ENCODE data around the gene GPATCH3.
"Not testable (repeated sequence)": the region's sequence is repeated elsewhere in the genome, so short reads cannot be mapped to it uniquely, and the experiment has no call there.

GPATCH3 gene

GRCh38 chr1:26864610-26865480 is 35.4 kb downstream of the GPATCH3 start:
- DNase-seq (ENCODE audit: low spot score), result peak; percentile 95

DNA sequence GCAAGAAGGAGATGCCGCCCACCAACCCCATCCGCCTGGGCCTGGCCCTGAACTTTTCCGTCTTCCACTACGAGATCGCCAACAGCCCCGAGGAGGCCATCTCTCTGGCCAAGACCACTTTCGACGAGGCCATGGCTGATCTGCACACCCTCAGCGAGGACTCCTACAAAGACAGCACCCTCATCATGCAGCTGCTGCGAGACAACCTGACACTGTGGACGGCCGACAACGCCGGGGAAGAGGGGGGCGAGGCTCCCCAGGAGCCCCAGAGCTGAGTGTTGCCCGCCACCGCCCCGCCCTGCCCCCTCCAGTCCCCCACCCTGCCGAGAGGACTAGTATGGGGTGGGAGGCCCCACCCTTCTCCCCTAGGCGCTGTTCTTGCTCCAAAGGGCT is 36.6 kb downstream of the GPATCH3 start:
- no peak for DNase-seq (ENCODE audit: low spot score)

GRCh38 chr1:26862781-26863684 is 37.2 kb downstream of the GPATCH3 start, which contains the start of gene SFN:
SFN (plus strand) TSS chr1:26863149; CDS start chr1:26863213, 64 bp downstream.
- no peak for DNase-seq (ENCODE audit: low spot score)

DNA sequence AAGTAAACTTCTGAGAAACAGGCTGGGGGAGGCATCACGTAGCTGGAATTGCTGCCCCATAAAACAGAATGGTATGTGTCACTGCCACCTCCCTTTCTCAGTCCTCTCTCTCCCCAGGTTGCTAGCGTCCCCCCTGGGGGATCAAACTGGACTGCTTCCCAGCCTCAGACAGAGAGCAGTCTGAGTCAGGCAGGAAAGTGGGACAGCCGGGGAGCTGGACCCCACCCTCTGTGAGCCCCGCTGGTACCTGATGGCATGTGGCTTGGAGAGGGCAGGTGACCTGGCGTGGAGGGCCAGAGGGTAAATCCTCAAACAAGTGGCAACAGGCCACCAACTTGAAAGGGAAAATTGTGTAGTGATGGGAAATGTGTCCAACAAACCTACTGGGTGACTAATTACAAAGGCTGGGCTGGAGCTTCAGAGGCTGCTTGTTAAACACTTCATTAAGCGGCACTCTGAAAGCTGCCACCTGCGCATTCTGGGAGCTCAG is 38.3 kb downstream of the GPATCH3 start:
- no peak for DNase-seq (ENCODE audit: low spot score)

GRCh38 chr1:26861286-26861701 is 39.0 kb downstream of the GPATCH3 start:
- no peak for DNase-seq (ENCODE audit: low spot score)

DNA sequence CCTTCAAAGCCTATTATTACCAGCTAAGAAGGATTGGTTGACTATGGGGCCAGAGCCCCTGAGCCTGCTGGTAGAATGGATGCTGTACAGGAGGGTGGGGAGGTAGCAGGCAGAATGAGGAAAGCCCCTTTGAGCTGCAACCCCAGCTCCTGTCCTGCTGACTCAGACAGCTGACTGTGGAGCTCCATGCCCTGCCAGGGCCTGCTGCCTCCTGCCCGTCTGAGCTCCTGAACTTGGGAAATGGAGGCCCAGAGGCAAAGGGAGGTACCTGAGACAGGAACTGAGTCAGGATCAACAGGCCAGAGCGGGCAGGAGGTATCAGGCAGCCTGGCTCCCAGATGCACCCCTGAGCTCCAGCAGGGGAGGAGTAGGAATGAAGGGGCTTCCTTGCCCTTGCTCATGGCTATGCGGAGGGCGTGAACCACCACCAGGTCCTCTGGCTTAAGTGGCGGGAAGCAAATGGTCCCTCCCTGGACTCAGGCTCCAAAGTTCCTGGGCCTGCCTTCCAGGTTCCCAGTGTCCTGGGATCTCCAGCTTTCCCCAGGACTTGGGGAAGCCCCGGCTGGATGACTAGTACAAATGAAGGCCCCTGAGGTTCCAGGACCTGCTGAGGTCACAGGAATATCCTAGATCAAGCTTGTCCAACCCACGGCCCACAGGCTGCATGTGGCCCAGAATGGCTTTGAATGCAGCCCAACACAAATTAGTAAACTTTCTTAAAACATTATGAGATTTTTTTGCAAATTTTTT is 41.2 kb downstream of the GPATCH3 start:
- DNase-seq (ENCODE audit: low spot score), result no peak

GRCh38 chr1:26858160-26858559 is 42.1 kb downstream of the GPATCH3 start:
- DNase-seq (ENCODE audit: low spot score), result no peak

GRCh38 chr1:26857473-26858060 is 42.7 kb downstream of the GPATCH3 start:
- DNase-seq (ENCODE audit: low spot score), result no peak

DNA sequence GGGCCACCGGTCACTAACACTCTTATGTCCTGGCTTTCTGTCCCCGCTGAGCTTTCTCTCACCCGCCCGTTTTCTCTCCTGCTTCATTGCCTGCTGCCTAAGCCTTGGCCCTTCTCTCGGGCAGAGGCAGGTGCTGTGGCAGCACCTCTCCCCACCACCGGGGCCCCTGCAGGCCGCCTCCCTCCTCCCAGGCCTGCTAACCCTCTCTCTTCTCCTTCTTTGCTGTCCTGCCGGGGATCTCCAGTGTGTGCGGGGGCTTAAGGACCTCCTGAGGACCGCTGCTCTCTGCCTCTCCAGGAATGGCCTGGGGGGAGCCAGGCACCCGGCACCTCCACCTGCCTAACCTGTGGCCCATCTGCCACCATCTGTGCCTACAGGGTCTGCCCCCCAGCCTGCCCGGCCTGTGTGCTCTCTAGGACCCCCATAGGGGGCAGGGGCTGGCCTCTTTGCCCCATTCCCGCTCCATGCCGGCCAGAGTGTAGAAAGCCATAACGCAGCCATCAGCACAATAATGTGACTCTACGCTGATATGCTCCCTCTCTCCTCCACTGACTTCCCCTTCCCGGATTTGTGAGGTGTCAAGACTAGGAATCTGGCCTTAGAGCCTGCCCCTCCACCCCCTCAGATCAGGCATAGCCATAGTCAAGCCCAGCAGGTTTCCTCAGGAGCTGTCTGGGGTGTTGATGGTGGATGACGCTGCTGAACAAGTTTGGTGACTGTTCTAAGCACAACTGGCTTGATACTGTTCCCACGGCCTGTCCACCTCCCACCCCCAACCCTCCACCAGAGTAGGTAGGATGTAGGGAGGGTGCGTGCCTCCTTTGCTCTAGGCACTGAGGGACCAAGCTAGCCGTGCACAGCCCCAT is 43.4 kb downstream of the GPATCH3 start:
- DNase-seq (ENCODE audit: low spot score), result no peak

GRCh38 chr1:26856181-26856580 is 44.1 kb downstream of the GPATCH3 start:
- DNase-seq (ENCODE audit: low spot score), result no peak

GRCh38 chr1:26855636-26856035 is 44.6 kb downstream of the GPATCH3 start:
- no peak for DNase-seq (ENCODE audit: low spot score)

DNA sequence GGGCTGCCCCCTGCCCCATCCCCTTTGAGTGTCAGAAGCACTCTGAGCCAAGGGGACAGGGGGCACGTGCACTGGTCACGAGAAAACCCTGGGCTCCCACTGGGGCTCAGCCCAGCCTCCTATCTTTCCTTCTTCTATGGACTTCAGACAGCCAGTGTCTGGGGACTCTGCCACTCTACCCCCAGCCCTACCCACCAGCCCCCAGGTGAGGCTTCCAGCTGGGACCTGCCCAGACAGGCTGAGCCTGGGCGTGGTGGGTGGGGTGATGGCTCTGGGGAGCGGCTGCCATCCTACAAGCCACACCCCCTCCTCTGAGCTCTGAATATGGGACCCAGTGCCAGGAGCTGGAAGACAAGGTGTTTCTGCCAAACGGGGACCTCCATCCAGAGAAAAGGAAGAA is 45.4 kb downstream of the GPATCH3 start:
- DNase-seq (ENCODE audit: low spot score), result no peak

GRCh38 chr1:26853600-26853999 is 46.7 kb downstream of the GPATCH3 start:
- no peak for DNase-seq (ENCODE audit: low spot score)

DNA sequence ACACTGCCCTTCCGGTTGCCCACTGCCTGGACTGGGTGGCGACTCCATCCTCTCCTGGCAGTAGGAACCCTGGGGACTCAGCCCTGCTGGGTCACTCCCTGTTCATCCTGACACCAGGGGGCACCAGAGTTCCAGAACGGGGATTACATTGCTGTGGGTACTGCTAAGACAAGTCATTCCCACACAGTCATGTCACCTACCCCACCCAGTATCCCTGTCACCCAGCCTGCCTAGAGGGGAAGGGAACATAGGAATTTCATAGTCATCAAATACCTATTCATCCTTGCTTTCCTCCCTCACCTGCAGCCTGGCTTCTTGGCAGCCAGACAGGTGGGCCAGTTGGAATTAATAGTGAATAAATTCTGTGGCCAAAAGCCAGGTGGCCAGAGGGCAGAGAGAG is 47.1 kb downstream of the GPATCH3 start:
- DNase-seq (ENCODE audit: low spot score), result peak; percentile 63

DNA sequence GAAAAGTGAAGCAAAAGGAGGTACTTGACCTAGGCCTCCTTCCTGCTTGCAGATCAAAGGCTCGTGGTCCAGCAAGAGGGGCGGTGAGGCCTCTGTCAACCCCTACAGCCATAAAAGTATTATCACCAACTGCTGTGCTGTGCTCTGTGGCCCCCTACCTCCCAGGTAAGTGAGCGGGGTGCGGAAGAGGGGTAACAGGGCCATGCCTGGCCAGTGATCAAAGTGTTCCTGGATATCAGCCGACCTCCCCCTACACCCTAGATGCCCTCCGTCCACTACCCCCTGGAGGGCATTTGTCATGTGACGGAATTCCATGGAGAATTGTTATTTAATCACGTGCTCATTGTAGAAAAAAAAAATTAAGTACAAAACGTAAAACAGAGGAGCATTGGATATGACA is 47.6 kb downstream of the GPATCH3 start:
- DNase-seq (ENCODE audit: low spot score), result no peak

DNA sequence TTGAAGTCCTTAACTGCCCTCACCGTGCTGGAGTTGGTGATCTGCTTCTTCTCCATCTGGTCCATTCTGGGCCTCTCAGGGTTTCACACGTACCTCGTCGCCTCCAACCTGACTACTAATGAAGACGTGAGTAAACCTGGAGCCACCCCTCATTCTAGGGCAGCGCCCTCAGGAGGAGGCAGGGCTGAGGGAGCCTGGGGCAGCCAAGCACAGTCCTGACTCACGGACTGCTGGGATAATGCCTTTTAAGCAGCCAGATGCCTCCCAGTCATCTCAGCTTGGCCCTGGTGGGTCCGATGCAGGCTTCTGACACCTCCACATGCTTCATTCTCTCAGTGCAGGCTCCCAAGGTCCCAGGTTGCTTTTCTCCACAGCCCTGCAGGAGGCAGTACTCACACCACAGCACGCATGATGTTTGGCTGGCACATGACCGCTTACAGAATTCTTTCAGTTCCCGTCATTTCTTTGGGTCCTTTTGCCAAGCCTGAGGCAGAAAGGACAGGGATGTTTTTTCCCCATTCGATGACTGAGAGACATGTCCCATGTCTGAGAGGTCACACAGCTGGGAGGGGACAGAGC is 49.1 kb downstream of the GPATCH3 start:
- DNase-seq (ENCODE audit: low spot score), result no peak

DNA sequence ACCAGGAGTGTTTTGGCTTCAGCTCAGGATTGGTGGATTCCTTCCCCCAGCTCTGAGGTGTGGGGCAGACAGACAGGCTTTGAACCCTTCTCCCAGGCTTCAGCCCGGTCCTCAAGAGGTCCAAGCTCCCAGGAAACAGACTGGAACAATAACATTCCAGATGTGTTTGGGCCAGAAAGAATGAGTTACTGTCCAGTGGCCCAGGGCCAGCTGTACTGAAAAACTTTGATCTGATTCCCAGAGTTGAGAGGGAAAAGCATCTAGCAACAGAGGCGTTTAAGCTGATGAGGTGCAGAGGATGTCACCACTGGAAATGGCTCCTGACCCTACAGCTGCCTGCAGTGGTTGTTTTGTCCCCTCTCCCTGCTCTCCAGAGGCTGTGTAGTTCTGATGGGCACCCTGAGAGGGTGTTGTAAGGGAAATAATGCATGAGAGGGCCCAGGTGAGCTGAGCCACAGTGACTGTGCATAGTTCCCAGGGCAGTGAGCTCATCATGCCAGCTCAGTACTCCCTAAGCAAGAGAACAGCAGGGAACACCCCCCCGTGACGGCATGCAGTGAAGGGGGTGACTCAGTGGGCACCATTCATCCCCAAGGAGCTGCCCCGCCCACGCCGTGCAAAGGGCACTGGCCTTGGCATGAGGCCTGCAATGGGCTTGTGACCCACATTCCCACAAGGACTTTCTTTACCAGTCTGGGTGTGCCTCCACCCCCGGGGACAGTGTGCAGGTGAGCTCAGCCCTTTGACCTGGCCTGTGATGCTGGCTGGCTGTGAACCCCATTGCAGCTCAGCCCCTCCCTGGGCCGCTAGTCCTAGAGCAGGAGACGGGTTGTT is 51.1 kb downstream of the GPATCH3 start:
- DNase-seq (ENCODE audit: low spot score), result no peak

DNA sequence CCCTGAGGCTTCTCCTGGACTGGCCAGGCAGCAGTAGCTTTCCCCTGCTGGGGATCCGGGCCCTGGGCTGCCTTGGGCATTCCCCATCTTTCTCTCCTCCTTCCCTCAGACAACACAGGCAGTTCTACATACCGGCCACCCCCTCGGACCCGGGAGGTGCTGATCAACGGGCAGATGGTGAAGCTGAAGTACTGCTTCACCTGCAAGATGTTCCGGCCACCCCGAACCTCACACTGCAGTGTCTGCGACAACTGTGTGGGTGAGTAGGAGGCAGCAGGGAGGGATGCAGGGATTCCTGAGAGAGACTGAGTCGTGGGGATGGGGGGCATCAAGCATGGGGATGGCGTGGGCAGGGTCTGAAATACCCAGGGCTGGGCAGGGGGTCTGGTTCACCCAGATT is 51.8 kb downstream of the GPATCH3 start:
- no peak for DNase-seq (ENCODE audit: low spot score)

GRCh38 chr1:26847826-26848225 is 52.4 kb downstream of the GPATCH3 start:
- DNase-seq (ENCODE audit: low spot score), result not testable (repeated sequence)

Measured in SK-N-DZ (cell line).